ENCODE results near the gene GP5. TPM values are rescaled to one million over a fixed set of nuclear protein-coding genes. Genes with fewer than 3 reads are reported as not detected.

Gene GP5
- total RNA-seq, 2 experiments from 2014 or later: 0.28 to 0.53 TPM

GRCh38 chr3:194395778-194396538, 3.1 kb downstream of the GP5 start:
- H3K36me3 Mint-ChIP-seq: no peaks in the 10 kb centered on the region
- H3K9me3 Mint-ChIP-seq (ENCODE audit: low read depth): peaks cover 3% of the 10 kb centered on the region
- DNase-seq: peak; percentile 58
- peaks cover 61% of the 10 kb centered on the region for H3K27me3 Mint-ChIP-seq
- H3K4me1 Mint-ChIP-seq: peaks cover 51% of the 10 kb centered on the region
- CTCF ChIA-PET: interaction anchor here (0.8 to 4.4 kb wide), 8 partner anchors 10 to 276 kb away, joined by 3 to 26 read pairs (median 6); partner anchors contain the start of gene LSG1
- peak overlapping the region; percentile 39 for H3K4me3 Mint-ChIP-seq
- no peak overlapping the region for H3K27ac Mint-ChIP-seq
- ATAC-seq: peak; percentile 44

GRCh38 chr3:194395212-194395611, 3.9 kb downstream of the GP5 start:
- no peak for ATAC-seq

GRCh38 chr3:194392576-194392975, 6.5 kb downstream of the GP5 start:
- Mint-ChIP-seq H3K4me3 (no peak overlapping the region), H3K4me1 (peaks cover 28% of the 10 kb centered on the region), H3K36me3 (no peaks in the 10 kb centered on the region), H3K27me3 (peaks cover 54% of the 10 kb centered on the region), H3K27ac (no peak overlapping the region), H3K9me3 (ENCODE audit: low read depth) (peaks cover 13% of the 10 kb centered on the region)
- CTCF ChIA-PET: interaction anchor here (0.9 kb wide), 1 partner anchor 59 kb away, joined by 4 read pairs; no protein-coding TSS in a partner anchor
- no peak for ATAC-seq
- DNase-seq: no peak

More at GRCh38 chr3:194395212-194395611, 3.9 kb downstream of the GP5 start:
- Mint-ChIP-seq H3K36me3 (no peaks in the 10 kb centered on the region), H3K27ac (no peak overlapping the region), H3K4me3 (no peak overlapping the region), H3K9me3 (ENCODE audit: low read depth) (peaks cover 9% of the 10 kb centered on the region), H3K27me3 (peaks cover 68% of the 10 kb centered on the region), H3K4me1 (peaks cover 51% of the 10 kb centered on the region)
- no peak for DNase-seq
- CTCF ChIA-PET: interaction anchor here (0.9 to 4.4 kb wide), 6 partner anchors 9 to 61 kb away, joined by 3 to 26 read pairs (median 4); no protein-coding TSS in a partner anchor

- Mint-ChIP-seq H3K36me3 (no peaks in the 10 kb centered on the region), H3K27me3 (peaks cover 44% of the 10 kb centered on the region), H3K27ac (no peak overlapping the region), H3K4me1 (peaks cover 13% of the 10 kb centered on the region), H3K4me3 (no peak overlapping the region), H3K9me3 (ENCODE audit: low read depth) (peaks cover 13% of the 10 kb centered on the region)
- CTCF ChIA-PET: interaction anchor here (0.9 to 1.1 kb wide), 2 partner anchors 13 to 47 kb away, joined by 3 read pairs; no protein-coding TSS in a partner anchor
- ATAC-seq (no peak), DNase-seq (no peak)
These were observed 8.2 kb downstream of the GP5 start for GRCh38 chr3:194390835-194391234.

GRCh38 chr3:194389269-194389668, 9.8 kb downstream of the GP5 start:
- H3K27me3 Mint-ChIP-seq: peaks cover 29% of the 10 kb centered on the region
- no peak overlapping the region for H3K4me3 Mint-ChIP-seq
- ATAC-seq (no peak), DNase-seq (no peak)
- CTCF ChIA-PET: interaction anchor here (1.3 kb wide), 1 partner anchor 56 kb away, joined by 3 read pairs; no protein-coding TSS in a partner anchor
- peaks cover 13% of the 10 kb centered on the region for H3K9me3 Mint-ChIP-seq (ENCODE audit: low read depth)
- no peak overlapping the region for H3K27ac Mint-ChIP-seq
- no peaks in the 10 kb centered on the region for H3K4me1 Mint-ChIP-seq
- H3K36me3 Mint-ChIP-seq: no peaks in the 10 kb centered on the region

- DNase-seq (no peak), ATAC-seq (no peak)
- CTCF ChIA-PET: interaction anchor here (1.2 kb wide), 1 partner anchor 44 kb away, joined by 3 read pairs; no protein-coding TSS in a partner anchor
- Mint-ChIP-seq H3K27me3 (peaks cover 29% of the 10 kb centered on the region), H3K27ac (no peak overlapping the region), H3K9me3 (ENCODE audit: low read depth) (peaks cover 13% of the 10 kb centered on the region), H3K36me3 (no peaks in the 10 kb centered on the region), H3K4me1 (no peaks in the 10 kb centered on the region), H3K4me3 (no peak overlapping the region)
These were observed 11.1 kb downstream of the GP5 start for GRCh38 chr3:194387926-194388418.

GRCh38 chr3:194387276-194387675, 11.8 kb downstream of the GP5 start:
- no peak for ATAC-seq
- H3K9me3 Mint-ChIP-seq (ENCODE audit: low read depth): peaks cover 13% of the 10 kb centered on the region
- H3K4me1 Mint-ChIP-seq: no peaks in the 10 kb centered on the region
- no peak overlapping the region for H3K4me3 Mint-ChIP-seq
- no peaks in the 10 kb centered on the region for H3K36me3 Mint-ChIP-seq
- DNase-seq: no peak
- H3K27me3 Mint-ChIP-seq: peaks cover 24% of the 10 kb centered on the region
- CTCF ChIA-PET: interaction anchor here (1.2 kb wide), 1 partner anchor 44 kb away, joined by 3 read pairs; no protein-coding TSS in a partner anchor
- no peak overlapping the region for H3K27ac Mint-ChIP-seq

- H3K9me3 Mint-ChIP-seq (ENCODE audit: low read depth): peaks cover 13% of the 10 kb centered on the region
- DNase-seq: no peak
- H3K27me3 Mint-ChIP-seq: peaks cover 24% of the 10 kb centered on the region
- H3K36me3 Mint-ChIP-seq: no peaks in the 10 kb centered on the region
- H3K4me3 Mint-ChIP-seq: no peak overlapping the region
- CTCF ChIA-PET: no interaction called here
- no peak overlapping the region for H3K27ac Mint-ChIP-seq
- ATAC-seq: no peak
- H3K4me1 Mint-ChIP-seq: no peaks in the 10 kb centered on the region
These were observed 12.4 kb downstream of the GP5 start for GRCh38 chr3:194386648-194387047.

GRCh38 chr3:194386066-194386465, 13.0 kb downstream of the GP5 start:
- Mint-ChIP-seq H3K27me3 (peaks cover 18% of the 10 kb centered on the region), H3K4me3 (no peak overlapping the region), H3K9me3 (ENCODE audit: low read depth) (peaks cover 11% of the 10 kb centered on the region), H3K4me1 (no peaks in the 10 kb centered on the region), H3K27ac (no peak overlapping the region), H3K36me3 (no peaks in the 10 kb centered on the region)
- DNase-seq (peak; percentile 36), ATAC-seq (no peak)
- CTCF ChIA-PET: no interaction called here

- ATAC-seq: no peak
- Mint-ChIP-seq H3K27me3 (peaks cover 9% of the 10 kb centered on the region), H3K27ac (no peak overlapping the region), H3K4me3 (no peak overlapping the region), H3K4me1 (no peaks in the 10 kb centered on the region), H3K9me3 (ENCODE audit: low read depth) (no peaks in the 10 kb centered on the region), H3K36me3 (no peaks in the 10 kb centered on the region)
- CTCF ChIA-PET: no interaction called here
- peak; percentile 30 for DNase-seq
These were observed 14.5 kb downstream of the GP5 start for GRCh38 chr3:194384569-194385001.

- no peaks in the 10 kb centered on the region for H3K9me3 Mint-ChIP-seq (ENCODE audit: low read depth)
- H3K4me1 Mint-ChIP-seq: no peaks in the 10 kb centered on the region
- no peak for ATAC-seq
- H3K27me3 Mint-ChIP-seq: peaks cover 5% of the 10 kb centered on the region
- H3K36me3 Mint-ChIP-seq: no peaks in the 10 kb centered on the region
- DNase-seq: no peak
- H3K4me3 Mint-ChIP-seq: no peak overlapping the region
- H3K27ac Mint-ChIP-seq: no peak overlapping the region
- CTCF ChIA-PET: no interaction called here
These were observed 14.9 kb downstream of the GP5 start for GRCh38 chr3:194384156-194384555.

- ATAC-seq (no peak), DNase-seq (no peak)
- no peaks in the 10 kb centered on the region for H3K4me1 Mint-ChIP-seq
- peaks cover 5% of the 10 kb centered on the region for H3K27me3 Mint-ChIP-seq
- H3K9me3 Mint-ChIP-seq (ENCODE audit: low read depth): no peaks in the 10 kb centered on the region
- H3K4me3 Mint-ChIP-seq: no peak overlapping the region
- no peak overlapping the region for H3K27ac Mint-ChIP-seq
- CTCF ChIA-PET: no interaction called here
- H3K36me3 Mint-ChIP-seq: no peaks in the 10 kb centered on the region
These were observed 15.7 kb downstream of the GP5 start for GRCh38 chr3:194383276-194383940.

GRCh38 chr3:194382892-194383223, 16.2 kb downstream of the GP5 start:
- Mint-ChIP-seq H3K27ac (no peak overlapping the region), H3K9me3 (ENCODE audit: low read depth) (no peaks in the 10 kb centered on the region), H3K27me3 (peaks cover 5% of the 10 kb centered on the region), H3K4me1 (no peaks in the 10 kb centered on the region), H3K4me3 (no peak overlapping the region), H3K36me3 (no peaks in the 10 kb centered on the region)
- ATAC-seq: no peak
- CTCF ChIA-PET: interaction anchor here (1.1 kb wide), 1 partner anchor 40 kb away, joined by 3 read pairs; no protein-coding TSS in a partner anchor
- no peak for DNase-seq

All from activated CD8-positive, alpha-beta memory T cell treated with anti-CD3 and anti-CD28 coated beads, Interleukin-2, amount 10 ng/mL, durations not matched to agents 7 days and 5 days (primary cell).